ENCODE results near the gene COL17A1.

The COL17A1 gene

DNA sequence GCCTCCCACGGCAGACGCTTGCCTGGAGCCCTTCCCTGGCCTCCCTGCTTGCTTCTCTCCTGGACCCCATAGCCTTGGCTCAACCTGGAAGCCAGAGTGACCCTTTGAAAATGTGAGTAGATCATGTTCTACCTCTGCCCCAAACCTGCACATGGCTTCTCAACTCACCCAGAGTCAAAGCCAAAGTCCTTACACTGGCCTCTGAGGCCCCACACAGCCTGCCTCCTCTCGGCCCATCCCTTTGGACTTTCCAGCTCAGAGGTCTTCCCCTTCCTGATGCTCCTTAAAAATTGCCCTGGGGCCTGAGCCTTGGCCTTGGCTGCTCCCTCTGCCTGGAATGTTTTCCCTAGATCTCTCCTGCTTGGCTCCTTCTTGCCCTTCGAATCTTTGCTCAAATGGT lies 32.5 kb downstream of the COL17A1 start:
- Histone ChIP-seq H3K4me2 (ENCODE audit: low read length) (no peak overlapping the region), H2AFZ (no peak overlapping the region), H3K36me3 (ENCODE audit: control insufficient read depth, insufficient read depth, low read length) (no peaks in the 10 kb centered on the region), H3K27ac (no peak overlapping the region), H3K4me1 (peaks cover 2% of the 10 kb centered on the region), H3K27me3 (ENCODE audit: control insufficient read depth, insufficient read depth, low read length) (no peaks in the 10 kb centered on the region), H3K79me2 (no peaks in the 10 kb centered on the region), H3K4me3 (ENCODE audit: low read depth, low read length) (no peak overlapping the region), H3K9ac (no peak overlapping the region), H3K9me3 (ENCODE audit: control insufficient read depth, low read length) (no peaks in the 10 kb centered on the region)
- TF ChIP-seq, protein P1, sequence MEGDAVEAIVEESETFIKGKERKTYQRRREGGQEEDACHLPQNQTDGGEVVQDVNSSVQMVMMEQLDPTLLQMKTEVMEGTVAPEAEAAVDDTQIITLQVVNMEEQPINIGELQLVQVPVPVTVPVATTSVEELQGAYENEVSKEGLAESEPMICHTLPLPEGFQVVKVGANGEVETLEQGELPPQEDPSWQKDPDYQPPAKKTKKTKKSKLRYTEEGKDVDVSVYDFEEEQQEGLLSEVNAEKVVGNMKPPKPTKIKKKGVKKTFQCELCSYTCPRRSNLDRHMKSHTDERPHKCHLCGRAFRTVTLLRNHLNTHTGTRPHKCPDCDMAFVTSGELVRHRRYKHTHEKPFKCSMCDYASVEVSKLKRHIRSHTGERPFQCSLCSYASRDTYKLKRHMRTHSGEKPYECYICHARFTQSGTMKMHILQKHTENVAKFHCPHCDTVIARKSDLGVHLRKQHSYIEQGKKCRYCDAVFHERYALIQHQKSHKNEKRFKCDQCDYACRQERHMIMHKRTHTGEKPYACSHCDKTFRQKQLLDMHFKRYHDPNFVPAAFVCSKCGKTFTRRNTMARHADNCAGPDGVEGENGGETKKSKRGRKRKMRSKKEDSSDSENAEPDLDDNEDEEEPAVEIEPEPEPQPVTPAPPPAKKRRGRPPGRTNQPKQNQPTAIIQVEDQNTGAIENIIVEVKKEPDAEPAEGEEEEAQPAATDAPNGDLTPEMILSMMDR (IDR thresholded peaks at IDR 0.05) = no peak

DNA sequence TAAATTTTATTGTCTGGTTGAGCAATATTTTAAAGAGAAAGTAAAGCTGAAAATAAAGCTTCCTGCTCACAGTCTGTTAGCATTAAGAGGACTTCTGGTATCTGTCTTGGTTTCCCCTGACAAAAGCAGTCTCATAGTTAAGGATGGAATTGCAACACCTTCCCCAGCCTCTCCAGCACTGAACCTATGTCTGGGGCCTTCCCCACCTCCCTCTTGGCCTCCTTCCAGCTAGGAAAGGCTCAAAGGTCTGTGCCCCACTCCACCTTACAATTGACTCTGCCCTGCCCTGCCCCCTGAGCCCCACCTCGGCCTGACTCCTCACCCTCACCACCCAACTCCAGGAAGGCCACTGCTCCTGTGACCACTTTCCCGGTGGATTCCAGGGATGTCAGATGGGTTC lies 33.2 kb downstream of the COL17A1 start:
- Histone ChIP-seq H3K9me3 (ENCODE audit: control insufficient read depth, low read length) (no peaks in the 10 kb centered on the region), H3K4me2 (ENCODE audit: low read length) (no peak overlapping the region), H3K36me3 (ENCODE audit: control insufficient read depth, insufficient read depth, low read length) (no peaks in the 10 kb centered on the region), H3K9ac (no peak overlapping the region), H2AFZ (no peak overlapping the region), H3K4me1 (peaks cover 2% of the 10 kb centered on the region), H3K27ac (no peak overlapping the region), H3K27me3 (ENCODE audit: control insufficient read depth, insufficient read depth, low read length) (no peaks in the 10 kb centered on the region), H3K79me2 (no peaks in the 10 kb centered on the region), H3K4me3 (ENCODE audit: low read depth, low read length) (no peak overlapping the region)
- TF ChIP-seq, protein P1 (IDR thresholded peaks at IDR 0.05) = no peak

DNA sequence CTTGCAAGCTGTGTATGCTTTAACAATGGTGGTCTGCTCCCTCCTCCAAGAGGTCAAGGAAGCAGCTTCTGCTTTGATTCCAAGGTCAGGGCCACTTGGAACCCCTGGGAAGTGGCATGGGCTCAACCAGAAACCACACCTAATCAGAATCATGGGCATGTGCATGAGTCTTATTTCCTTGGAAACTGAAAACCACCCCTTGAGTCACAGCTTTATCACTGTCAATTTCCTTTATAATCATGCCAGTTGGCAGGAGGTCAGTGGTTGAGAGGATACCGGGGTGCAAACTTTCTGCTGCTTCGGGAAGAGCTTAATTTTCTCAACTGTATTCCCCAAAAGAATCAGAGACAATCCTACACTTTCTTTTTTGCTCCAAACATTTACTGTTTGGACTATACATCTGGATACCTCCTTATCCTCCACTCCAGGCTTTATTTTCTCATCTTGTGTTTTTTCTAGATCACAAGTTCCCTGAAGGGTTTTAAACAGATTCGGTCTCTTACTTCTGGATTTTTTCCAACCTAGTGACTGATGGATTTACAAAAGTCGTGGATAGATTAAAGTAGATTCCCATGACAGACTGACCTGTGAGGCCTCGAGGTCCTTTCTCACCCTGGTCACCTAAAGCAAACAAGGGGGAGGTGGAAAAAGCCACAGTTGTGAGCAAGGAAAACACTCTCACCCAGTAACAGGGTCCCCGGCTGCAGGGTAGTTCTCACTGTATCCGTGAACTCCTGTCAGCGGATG lies 36.0 kb downstream of the COL17A1 start:
- H3K9me3 ChIP-seq (ENCODE audit: control insufficient read depth, low read length) = no peaks in the 10 kb centered on the region
- no peak overlapping the region for H3K4me3 ChIP-seq (ENCODE audit: low read depth, low read length)
- no peak overlapping the region for H2AFZ ChIP-seq
- H3K9ac ChIP-seq = no peak overlapping the region
- no peak overlapping the region for H3K27ac ChIP-seq
- peaks cover 2% of the 10 kb centered on the region for H3K4me1 ChIP-seq
- no peaks in the 10 kb centered on the region for H3K27me3 ChIP-seq (ENCODE audit: control insufficient read depth, insufficient read depth, low read length)
- no peaks in the 10 kb centered on the region for H3K79me2 ChIP-seq
- TF ChIP-seq, protein P1 (IDR thresholded peaks at IDR 0.05) = no peak
- H3K4me2 ChIP-seq (ENCODE audit: low read length) = no peak overlapping the region
- no peaks in the 10 kb centered on the region for H3K36me3 ChIP-seq (ENCODE audit: control insufficient read depth, insufficient read depth, low read length)

DNA sequence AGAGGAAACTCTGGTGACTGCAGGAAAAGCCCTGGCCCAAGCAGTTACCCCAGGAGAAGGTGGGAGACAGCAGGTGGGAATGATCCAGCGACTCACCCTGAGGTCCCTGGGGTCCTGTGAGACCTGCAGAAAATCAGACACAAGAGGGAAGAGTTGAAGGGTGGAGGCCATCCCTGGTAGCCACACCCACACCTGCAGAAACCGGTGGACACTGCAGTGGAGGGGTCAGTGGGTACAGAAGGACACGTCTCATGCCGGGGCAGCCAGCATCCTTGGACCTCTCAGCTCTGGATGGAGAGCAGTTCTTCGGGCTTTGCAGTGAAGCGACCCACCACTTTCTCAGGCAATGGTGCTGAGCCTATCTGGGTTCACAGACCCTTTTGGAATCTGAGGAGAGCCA lies 39.0 kb downstream of the COL17A1 start:
- H3K36me3 ChIP-seq (ENCODE audit: control insufficient read depth, insufficient read depth, low read length) = no peaks in the 10 kb centered on the region
- no peak overlapping the region for H3K9ac ChIP-seq
- H3K27ac ChIP-seq = no peak overlapping the region
- no peaks in the 10 kb centered on the region for H3K9me3 ChIP-seq (ENCODE audit: control insufficient read depth, low read length)
- H2AFZ ChIP-seq = no peak overlapping the region
- peaks cover 2% of the 10 kb centered on the region for H3K4me1 ChIP-seq
- H3K27me3 ChIP-seq (ENCODE audit: control insufficient read depth, insufficient read depth, low read length) = no peaks in the 10 kb centered on the region
- no peak overlapping the region for H3K4me3 ChIP-seq (ENCODE audit: low read depth, low read length)
- H3K4me2 ChIP-seq (ENCODE audit: low read length) = no peak overlapping the region
- no peaks in the 10 kb centered on the region for H3K79me2 ChIP-seq
- TF ChIP-seq, protein P1 (IDR thresholded peaks at IDR 0.05) = no peak

All from parathyroid adenoma (tissue), 2 donors.